ENCODE results near the gene RNF212B. TPM values are rescaled to one million over a fixed set of nuclear protein-coding genes. Genes with fewer than 3 reads are reported as not detected.
A peak's percentile ranks its signal among the peaks of the same experiment; 100 is the strongest.
"Not testable (repeated sequence)": the region's sequence is repeated elsewhere in the genome, so short reads cannot be mapped to it uniquely, and the experiment has no call there.

The RNF212B gene
- total RNA-seq, 1 donor from 2014 or later = not detected

DNA sequence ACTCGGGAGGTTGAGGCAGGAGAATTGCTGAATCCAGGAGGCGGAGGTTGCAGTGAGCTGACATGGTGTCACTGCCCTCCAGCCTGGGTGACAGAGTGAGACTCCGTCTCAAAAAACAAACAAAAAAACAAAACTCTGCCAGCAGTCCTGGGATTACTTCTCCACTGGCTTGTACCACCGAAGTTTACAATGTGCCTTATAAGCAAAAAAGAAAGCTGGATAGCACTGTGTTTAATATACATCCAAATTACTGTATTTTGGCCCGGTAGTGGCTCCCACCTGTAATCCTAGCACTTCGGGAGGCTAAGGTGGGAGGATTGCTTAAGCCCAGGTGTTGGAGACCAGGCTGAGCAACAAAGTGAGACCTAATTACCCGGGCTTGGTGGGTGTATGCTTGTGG is 31.5 kb downstream of the RNF212B start:
- no peak for DNase-seq (ENCODE audit: low read depth)
- no peak overlapping the region for H3K4me3 ChIP-seq (ENCODE audit: low read depth, low read length)
- TF ChIP-seq, protein P1, sequence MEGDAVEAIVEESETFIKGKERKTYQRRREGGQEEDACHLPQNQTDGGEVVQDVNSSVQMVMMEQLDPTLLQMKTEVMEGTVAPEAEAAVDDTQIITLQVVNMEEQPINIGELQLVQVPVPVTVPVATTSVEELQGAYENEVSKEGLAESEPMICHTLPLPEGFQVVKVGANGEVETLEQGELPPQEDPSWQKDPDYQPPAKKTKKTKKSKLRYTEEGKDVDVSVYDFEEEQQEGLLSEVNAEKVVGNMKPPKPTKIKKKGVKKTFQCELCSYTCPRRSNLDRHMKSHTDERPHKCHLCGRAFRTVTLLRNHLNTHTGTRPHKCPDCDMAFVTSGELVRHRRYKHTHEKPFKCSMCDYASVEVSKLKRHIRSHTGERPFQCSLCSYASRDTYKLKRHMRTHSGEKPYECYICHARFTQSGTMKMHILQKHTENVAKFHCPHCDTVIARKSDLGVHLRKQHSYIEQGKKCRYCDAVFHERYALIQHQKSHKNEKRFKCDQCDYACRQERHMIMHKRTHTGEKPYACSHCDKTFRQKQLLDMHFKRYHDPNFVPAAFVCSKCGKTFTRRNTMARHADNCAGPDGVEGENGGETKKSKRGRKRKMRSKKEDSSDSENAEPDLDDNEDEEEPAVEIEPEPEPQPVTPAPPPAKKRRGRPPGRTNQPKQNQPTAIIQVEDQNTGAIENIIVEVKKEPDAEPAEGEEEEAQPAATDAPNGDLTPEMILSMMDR (conservative IDR thresholded peaks at IDR 0.05; ENCODE audit: low read depth, low read length) = no peak

DNA sequence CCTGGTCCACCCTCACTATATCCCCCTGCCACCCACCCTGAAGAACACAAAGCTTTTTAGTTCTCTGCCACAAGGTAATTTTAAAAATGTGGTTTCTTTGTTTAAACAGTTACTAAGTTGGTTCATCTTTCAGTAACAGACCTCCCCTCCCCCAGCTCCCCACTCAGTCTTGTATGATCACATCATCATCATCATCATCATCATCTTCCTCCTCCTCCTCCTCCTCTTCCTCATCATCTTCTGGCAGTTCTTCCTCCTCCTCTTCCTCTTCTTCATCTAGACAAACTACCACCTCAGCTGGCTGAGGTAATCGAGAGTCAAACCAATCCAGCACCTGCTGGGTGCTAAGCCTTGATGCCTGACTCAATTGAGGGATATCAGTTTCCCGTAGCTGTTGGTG is 37.7 kb downstream of the RNF212B start:
- TF ChIP-seq, protein P1 (conservative IDR thresholded peaks at IDR 0.05; ENCODE audit: low read depth, low read length) = no peak
- H3K4me3 ChIP-seq (ENCODE audit: low read depth, low read length) = no peak overlapping the region
- DNase-seq (ENCODE audit: low read depth) = no peak

- no peak overlapping the region for H3K4me3 ChIP-seq (ENCODE audit: low read depth, low read length)
- DNase-seq (ENCODE audit: low read depth) = no peak
- TF ChIP-seq, protein P1 (conservative IDR thresholded peaks at IDR 0.05; ENCODE audit: low read depth, low read length) = no peak
Measured at GRCh38 chr14:23277189-23277588, 39.5 kb downstream of the RNF212B start.

DNA sequence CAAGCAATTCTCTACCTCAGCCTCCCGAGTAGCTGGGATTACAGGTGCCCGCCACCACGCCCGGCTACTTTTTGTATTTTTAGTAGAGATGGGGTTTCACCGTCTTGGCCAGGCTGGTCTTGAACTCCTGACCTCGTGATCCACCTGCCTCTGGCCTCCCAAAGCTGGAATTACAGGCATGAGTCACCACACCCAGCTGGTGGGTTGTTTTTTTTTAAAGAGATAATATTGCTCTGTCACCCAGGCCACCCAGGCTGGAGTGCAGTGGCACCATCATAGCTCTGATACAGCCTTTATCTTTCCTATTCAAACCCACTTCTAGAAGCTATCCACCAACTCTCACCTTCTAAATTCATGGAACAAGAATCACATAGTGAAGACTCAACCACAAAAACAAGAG is 40.2 kb downstream of the RNF212B start:
- not testable (repeated sequence) for DNase-seq (ENCODE audit: low read depth); H3K4me3 ChIP-seq (ENCODE audit: low read depth, low read length)

DNA sequence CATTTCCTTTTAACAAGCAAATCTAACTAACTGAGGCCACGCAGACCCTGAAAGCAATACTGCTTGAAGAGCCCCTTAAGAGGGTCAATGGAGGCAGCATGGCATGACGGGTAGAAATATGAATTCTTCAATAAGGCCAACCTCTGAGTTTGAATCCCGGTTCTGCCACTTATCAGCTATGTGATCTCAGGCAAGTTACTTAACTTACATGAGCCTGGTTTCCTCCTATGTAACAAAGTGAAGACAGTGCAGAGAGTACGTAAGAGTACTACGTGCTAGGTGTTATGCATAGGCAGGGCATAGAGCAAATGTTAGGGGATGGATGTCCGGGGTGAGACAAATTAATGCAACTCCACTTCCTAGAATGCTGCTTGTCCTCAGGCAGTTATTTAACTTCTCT is 43.5 kb downstream of the RNF212B start:
- no peak overlapping the region for H3K4me3 ChIP-seq (ENCODE audit: low read depth, low read length)
- DNase-seq (ENCODE audit: low read depth) = no peak
- TF ChIP-seq, protein P1 (conservative IDR thresholded peaks at IDR 0.05; ENCODE audit: low read depth, low read length) = no peak

- peak overlapping the region; percentile 98 for H3K4me3 ChIP-seq (ENCODE audit: low read depth, low read length)
- TF ChIP-seq, protein P1 (conservative IDR thresholded peaks at IDR 0.05; ENCODE audit: low read depth, low read length) = no peak
- DNase-seq (ENCODE audit: low read depth) = no peak
Measured at GRCh38 chr14:23284654-23285529, 47.2 kb downstream of the RNF212B start.

- H3K4me3 ChIP-seq (ENCODE audit: low read depth, low read length) = peak overlapping the region; percentile 98
- no peak for DNase-seq (ENCODE audit: low read depth)
- TF ChIP-seq, protein P1 (conservative IDR thresholded peaks at IDR 0.05; ENCODE audit: low read depth, low read length) = no peak
Measured at GRCh38 chr14:23285530-23286019, 47.8 kb downstream of the RNF212B start.
